ENCODE data around the gene RAB9A. TPM values are rescaled to one million over a fixed set of nuclear protein-coding genes. Genes with fewer than 3 reads are reported as not detected.

RAB9A gene
- total and polyA plus RNA-seq, 10 of the 15 experiments (the other 5 are each of a cell fraction or from before 2014, with no cell fraction given), result 42.1 to 142 (median 49.9) TPM

DNA sequence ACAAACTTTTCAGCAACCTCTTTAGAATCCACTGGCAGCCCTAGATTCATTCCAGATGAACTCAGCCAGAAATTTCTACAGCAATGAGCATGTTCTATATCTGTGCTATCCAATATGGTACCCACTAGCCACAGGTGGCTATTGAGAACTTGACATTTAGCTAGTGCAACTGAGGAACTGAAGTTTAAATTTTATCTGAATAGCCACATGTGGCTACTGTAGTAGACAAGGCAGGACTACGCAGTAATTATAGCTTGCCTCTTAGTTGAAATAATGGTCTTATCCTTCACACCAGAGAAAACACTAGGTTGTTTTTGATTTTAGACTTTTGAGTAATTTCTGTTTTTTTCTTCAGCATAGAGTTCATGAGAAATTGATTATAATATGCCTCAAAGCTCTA is 38.6 kb upstream of the RAB9A start (continued):
- no peak for TF ChIP-seq POLR2A (IDR thresholded peaks at IDR 0.05; ENCODE audit: low read depth, low read length)

DNA sequence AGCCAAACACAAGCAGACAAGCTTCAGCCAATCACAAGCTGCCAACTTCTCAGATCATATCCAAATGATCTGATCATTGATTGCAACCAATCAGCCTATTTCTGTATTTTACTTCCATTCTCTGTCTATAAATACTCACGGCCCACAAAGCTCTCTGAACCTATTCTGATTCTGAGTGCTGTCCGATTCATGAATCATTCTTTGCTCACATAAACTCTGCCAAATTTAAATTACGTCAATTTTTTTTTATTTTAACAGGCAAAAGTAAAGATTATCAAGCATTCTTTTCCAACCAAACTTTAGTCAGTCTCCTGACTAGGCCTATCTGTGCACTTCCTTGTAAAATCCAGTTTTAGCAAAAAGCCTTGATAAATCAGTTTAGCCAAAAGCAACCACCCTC is 37.8 kb upstream of the RAB9A start:
- no TSS peak for BruUV-seq (replicated peaks)
- in situ Hi-C loops (cut with MboI) (loop anchor here (5.0 to 25.0 kb wide), 3 partner anchors 146 to 689 kb away; no protein-coding TSS in a partner anchor), intact Hi-C loops (cut with micrococcal nuclease; ENCODE audit: unreplicated experiment) (loop anchor here (5.0 to 10.0 kb wide), 2 partner anchors 201 to 396 kb away; no protein-coding TSS in a partner anchor)
- ChIA-PET SMC1A (ENCODE audit: uncharacterized antibody, unreplicated experiment) (interaction anchor here (0.6 to 0.8 kb wide), 2 partner anchors 144 to 483 kb away, joined by 3 to 4 read pairs; no protein-coding TSS in a partner anchor), POLR2A (no interaction called here), CTCF (interaction anchor here (1.9 to 3.8 kb wide), 2 partner anchors 144 to 381 kb away, joined by 5 to 26 read pairs; no protein-coding TSS in a partner anchor), RAD21 (ENCODE audit: unreplicated experiment) (interaction anchor here (2.5 kb wide), 1 partner anchor 144 kb away, joined by 10 read pairs; no protein-coding TSS in a partner anchor)
- no peak overlapping the region for H2AFZ ChIP-seq (ENCODE audit: control insufficient read depth, low read depth, low read length)
- H3K4me2 ChIP-seq (ENCODE audit: control insufficient read depth, insufficient read depth), result no peak overlapping the region
- DNase-seq (ENCODE audit: low read depth, low spot score) (no peak), ATAC-seq (no peak), FAIRE-seq (no peak)
- no peaks in the 10 kb centered on the region; a peak in 1 of 4 replicates for H3K27me3 ChIP-seq (replicated peaks in 1 of 2; ENCODE audit: control insufficient read depth in 2 of 2, insufficient read depth in 2 of 2, low read length in 1 of 2)
- TF ChIP-seq, protein P1, sequence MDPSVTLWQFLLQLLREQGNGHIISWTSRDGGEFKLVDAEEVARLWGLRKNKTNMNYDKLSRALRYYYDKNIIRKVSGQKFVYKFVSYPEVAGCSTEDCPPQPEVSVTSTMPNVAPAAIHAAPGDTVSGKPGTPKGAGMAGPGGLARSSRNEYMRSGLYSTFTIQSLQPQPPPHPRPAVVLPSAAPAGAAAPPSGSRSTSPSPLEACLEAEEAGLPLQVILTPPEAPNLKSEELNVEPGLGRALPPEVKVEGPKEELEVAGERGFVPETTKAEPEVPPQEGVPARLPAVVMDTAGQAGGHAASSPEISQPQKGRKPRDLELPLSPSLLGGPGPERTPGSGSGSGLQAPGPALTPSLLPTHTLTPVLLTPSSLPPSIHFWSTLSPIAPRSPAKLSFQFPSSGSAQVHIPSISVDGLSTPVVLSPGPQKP (IDR thresholded peaks at IDR 0.05; ENCODE audit: low read depth, low read length), result no peak
- TF ChIP-seq, protein P2, sequence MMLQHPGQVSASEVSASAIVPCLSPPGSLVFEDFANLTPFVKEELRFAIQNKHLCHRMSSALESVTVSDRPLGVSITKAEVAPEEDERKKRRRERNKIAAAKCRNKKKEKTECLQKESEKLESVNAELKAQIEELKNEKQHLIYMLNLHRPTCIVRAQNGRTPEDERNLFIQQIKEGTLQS (IDR thresholded peaks at IDR 0.05; ENCODE audit: borderline replicate concordance, extremely low read depth, low read depth, low read length), result no peak
- TF ChIP-seq CBFB (IDR thresholded peaks at IDR 0.05; ENCODE audit: low read depth) (no peak), DPF2 (IDR thresholded peaks at IDR 0.05) (no peak), POLR2AphosphoS2 (IDR thresholded peaks at IDR 0.05; ENCODE audit: low read depth, low read length) (no peak), ZBED1 (IDR thresholded peaks at IDR 0.05; ENCODE audit: borderline replicate concordance) (no peak), ZSCAN29 (IDR thresholded peaks at IDR 0.05) (no peak), ASH2L (IDR thresholded peaks at IDR 0.05; ENCODE audit: borderline replicate concordance, low read depth) (no peak)
- TF ChIP-seq, protein P3, sequence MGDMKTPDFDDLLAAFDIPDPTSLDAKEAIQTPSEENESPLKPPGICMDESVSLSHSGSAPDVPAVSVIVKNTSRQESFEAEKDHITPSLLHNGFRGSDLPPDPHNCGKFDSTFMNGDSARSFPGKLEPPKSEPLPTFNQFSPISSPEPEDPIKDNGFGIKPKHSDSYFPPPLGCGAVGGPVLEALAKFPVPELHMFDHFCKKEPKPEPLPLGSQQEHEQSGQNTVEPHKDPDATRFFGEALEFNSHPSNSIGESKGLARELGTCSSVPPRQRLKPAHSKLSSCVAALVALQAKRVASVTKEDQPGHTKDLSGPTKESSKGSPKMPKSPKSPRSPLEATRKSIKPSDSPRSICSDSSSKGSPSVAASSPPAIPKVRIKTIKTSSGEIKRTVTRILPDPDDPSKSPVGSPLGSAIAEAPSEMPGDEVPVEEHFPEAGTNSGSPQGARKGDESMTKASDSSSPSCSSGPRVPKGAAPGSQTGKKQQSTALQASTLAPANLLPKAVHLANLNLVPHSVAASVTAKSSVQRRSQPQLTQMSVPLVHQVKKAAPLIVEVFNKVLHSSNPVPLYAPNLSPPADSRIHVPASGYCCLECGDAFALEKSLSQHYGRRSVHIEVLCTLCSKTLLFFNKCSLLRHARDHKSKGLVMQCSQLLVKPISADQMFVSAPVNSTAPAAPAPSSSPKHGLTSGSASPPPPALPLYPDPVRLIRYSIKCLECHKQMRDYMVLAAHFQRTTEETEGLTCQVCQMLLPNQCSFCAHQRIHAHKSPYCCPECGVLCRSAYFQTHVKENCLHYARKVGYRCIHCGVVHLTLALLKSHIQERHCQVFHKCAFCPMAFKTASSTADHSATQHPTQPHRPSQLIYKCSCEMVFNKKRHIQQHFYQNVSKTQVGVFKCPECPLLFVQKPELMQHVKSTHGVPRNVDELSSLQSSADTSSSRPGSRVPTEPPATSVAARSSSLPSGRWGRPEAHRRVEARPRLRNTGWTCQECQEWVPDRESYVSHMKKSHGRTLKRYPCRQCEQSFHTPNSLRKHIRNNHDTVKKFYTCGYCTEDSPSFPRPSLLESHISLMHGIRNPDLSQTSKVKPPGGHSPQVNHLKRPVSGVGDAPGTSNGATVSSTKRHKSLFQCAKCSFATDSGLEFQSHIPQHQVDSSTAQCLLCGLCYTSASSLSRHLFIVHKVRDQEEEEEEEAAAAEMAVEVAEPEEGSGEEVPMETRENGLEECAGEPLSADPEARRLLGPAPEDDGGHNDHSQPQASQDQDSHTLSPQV (IDR thresholded peaks at IDR 0.05), result no peak
- 40% methylated on average over 3 of the region's 3 CpGs for WGBS (ENCODE audit: insufficient coverage, insufficient replicate concordance, low lambda C conversion rate, missing lambda C conversion rate)
- H3K36me3 ChIP-seq (ENCODE audit: control insufficient read depth in 2 of 2, insufficient read depth in 2 of 2, low read length in 1 of 2), result no peaks in the 10 kb centered on the region
- H3K79me2 ChIP-seq (ENCODE audit: control insufficient read depth, insufficient read depth, low read length), result peaks cover 8% of the 10 kb centered on the region
- no peak overlapping the region for H3K9ac ChIP-seq (ENCODE audit: control insufficient read depth, insufficient read depth, low read length)
- H3K27ac ChIP-seq (ENCODE audit: control insufficient read depth, insufficient read depth), result no peak overlapping the region
- H3K4me3 ChIP-seq, result no peak overlapping the region
- no peaks in the 10 kb centered on the region for H4K20me1 ChIP-seq (ENCODE audit: control insufficient read depth, insufficient read depth)
- peaks cover 7% of the 10 kb centered on the region for H3K4me1 ChIP-seq (ENCODE audit: control insufficient read depth, insufficient read depth, low read length)
- no peaks in the 10 kb centered on the region for H3K9me3 ChIP-seq (replicated peaks; ENCODE audit: control insufficient read depth, insufficient read depth, low read length)
